Prostate gland (tissue), 2 donors: ENCODE data around the gene AP5S1. TPM values are rescaled to one million over a fixed set of nuclear protein-coding genes. Genes with fewer than 3 reads are reported as not detected.

ENCODE experiments used
- DNase-seq: peaks from one replicate; pipeline ENCODE4 v3.0.0-alpha.2; 2019; ENCODE audit warnings: low spot score
- H3K27ac ChIP-seq, 2 donors: fragments of 200-600 bp; sonication (generic); 2 replicates each; pipeline ENCODE4 v1.5.1; 2017 to 2019
- H3K27me3 ChIP-seq: fragments of 200-600 bp; sonication (generic); replicated peaks from 2 replicates; pipeline ENCODE4 v1.5.1; 2019; ENCODE audit not compliant: insufficient read depth
- H3K36me3 ChIP-seq, 2 donors: fragments of 200-600 bp; sonication (generic); 1 replicate in 1 of 2; 2 replicates in 1 of 2; pipeline versions ENCODE4 v1.5.1 to v1.8.1; 2017 to 2019
- H3K4me1 ChIP-seq: fragments of 200-600 bp; sonication (generic); replicated peaks from 2 replicates; pipeline ENCODE4 v1.5.1; 2019
- H3K4me3 ChIP-seq, 2 donors: fragments of 200-600 bp; sonication (generic); 2 replicates each; pipeline ENCODE4 v1.5.1; 2017 to 2019
- H3K9me3 ChIP-seq: fragments of 200-600 bp; sonication (generic); 2 replicates; pipeline ENCODE4 v1.5.1; 2017
- CTCF ChIP-seq, 4 experiments: fragments of 200-600 bp in 2 of 4; fragments of 450-650 bp in 2 of 4; sonication (generic) in 2 of 4; IDR thresholded peaks; 1 replicate in 3 of 4; 2 replicates in 1 of 4; pipeline ENCODE4 v1.5.1; 2016 to 2019; ENCODE audit warnings: antibody characterized with exemption in 4 of 4, mild to moderate bottlenecking in 2 of 4, moderate library complexity in 2 of 4
- POLR2A ChIP-seq: fragments of 450-650 bp; IDR thresholded peaks from one replicate; pipeline ENCODE4 v1.6.1; 2016; ENCODE audit warnings: antibody characterized with exemption, mild to moderate bottlenecking
- POLR2AphosphoS5 ChIP-seq: sonication (generic); formaldehyde crosslinking; IDR thresholded peaks from one replicate; pipeline ENCODE4 v1.6.1; 2017; ENCODE audit warnings: antibody characterized with exemption
- WGBS: methylation state at CpG from one replicate; pipeline ENCODE4 v1.1.5; 2018; 5-methylcytosine and 5-hydroxymethylcytosine counted together
- intact Hi-C: fragments of 100-400 bp; cut with DNase I; formaldehyde crosslinking; loops from one replicate; pipeline ENCODE4 v1.14.2; 2022
- total RNA-seq, 2 donors: library from RNA; depleted of rRNA; stranded (reverse); fragments of >200 nt; gene quantifications; one replicate each; pipeline ENCODE4 v1.1.0, GENCODE V29; 2016

The AP5S1 gene
- total RNA-seq, 2 donors from 2014 or later, result 21.1 to 28.0 TPM

DNA sequence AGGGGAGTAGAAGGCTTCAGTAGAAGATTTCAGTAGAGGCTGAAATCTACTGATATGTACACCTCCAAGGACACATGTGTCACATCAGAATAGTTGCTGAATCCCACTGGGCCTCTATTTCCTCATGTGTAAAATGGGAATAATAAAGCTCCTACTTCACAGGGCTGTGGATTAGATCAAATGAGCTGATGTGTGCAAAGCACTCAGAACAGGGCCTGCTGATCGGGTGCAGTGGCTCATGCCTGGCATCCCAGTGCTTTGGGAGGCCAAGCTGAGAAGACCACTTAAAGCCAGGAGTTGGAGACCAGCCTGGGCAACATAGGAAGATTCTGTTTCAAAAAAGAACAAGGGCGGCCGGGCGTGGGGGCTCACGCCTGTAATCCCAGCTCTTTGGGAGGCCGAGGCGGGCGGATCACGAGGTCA is 8.1 kb upstream of the AP5S1 start:
- peaks cover 5% of the 10 kb centered on the region for H3K4me1 ChIP-seq

GRCh38 chr20:3812975-3813847 is 7.1 kb upstream of the AP5S1 start:
- peaks cover 5% of the 10 kb centered on the region for H3K4me1 ChIP-seq
- DNase-seq, result no peak

More for the DNA sequence above, 8.1 kb upstream of the AP5S1 start:
- intact Hi-C loops, result no loop called here
- Histone ChIP-seq H3K4me3 (no peak overlapping the region), H3K9me3 (no peaks in the 10 kb centered on the region), H3K36me3 (no peaks in the 10 kb centered on the region), H3K27ac (peak overlapping the region; percentile 85 to 90), H3K27me3 (no peaks in the 10 kb centered on the region)
- no peak for DNase-seq
- WGBS, result 96% methylated on average over 9 of the region's 9 CpGs
- no peak for TF ChIP-seq CTCF (IDR thresholded peaks at IDR 0.05)

GRCh38 chr20:3813848-3814581 is 6.3 kb upstream of the AP5S1 start:
- intact Hi-C loops, result no loop called here
- H3K27ac ChIP-seq, result no peak overlapping the region
- DNase-seq, result no peak

More at GRCh38 chr20:3812975-3813847, 7.1 kb upstream of the AP5S1 start:
- no peaks in the 10 kb centered on the region for H3K9me3 ChIP-seq
- no peaks in the 10 kb centered on the region for H3K36me3 ChIP-seq
- TF ChIP-seq POLR2A, result no peak
- TF ChIP-seq POLR2AphosphoS5, result no peak
- TF ChIP-seq CTCF (IDR thresholded peaks at IDR 0.05), result no peak
- 78% methylated on average over 8 of the region's 8 CpGs for WGBS
- H3K27ac ChIP-seq, result no peak overlapping the region
- H3K27me3 ChIP-seq, result no peaks in the 10 kb centered on the region
- no peak overlapping the region for H3K4me3 ChIP-seq
- intact Hi-C loops, result no loop called here

DNA sequence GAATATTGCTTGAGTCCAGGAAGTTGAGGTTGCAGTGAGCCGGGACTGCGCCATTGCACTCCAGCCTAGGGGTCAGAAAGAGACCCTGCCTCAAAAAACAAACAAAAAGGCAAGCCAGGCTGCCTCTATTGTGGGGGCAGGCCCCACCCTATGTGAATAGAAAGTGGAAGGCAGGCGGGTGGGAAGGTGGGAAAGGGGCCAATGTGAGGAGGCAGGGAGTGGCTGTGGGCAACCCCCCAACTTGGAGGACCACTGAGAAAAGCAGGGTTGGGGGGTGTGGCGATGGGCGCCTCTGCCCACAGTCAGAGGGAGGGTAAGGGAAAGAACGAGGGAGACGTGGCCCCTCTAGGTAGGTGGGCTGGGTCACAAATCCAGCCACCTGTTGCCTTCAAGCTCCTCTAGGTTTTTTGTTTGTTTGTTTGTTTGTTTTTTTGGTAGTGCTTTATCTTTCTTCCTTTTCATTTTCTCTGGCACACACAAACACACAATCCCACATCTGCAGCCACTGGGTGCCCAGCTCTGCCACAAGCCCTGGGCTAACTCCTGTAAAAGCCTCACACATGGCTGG is 5.3 kb upstream of the AP5S1 start:
- H3K4me3 ChIP-seq, result no peak overlapping the region
- no peak overlapping the region for H3K27ac ChIP-seq
- intact Hi-C loops, result no loop called here
- TF ChIP-seq POLR2AphosphoS5, result no peak
- TF ChIP-seq POLR2A, result no peak
- TF ChIP-seq CTCF (IDR thresholded peaks at IDR 0.05), result no peak
- no peaks in the 10 kb centered on the region for H3K27me3 ChIP-seq
- H3K36me3 ChIP-seq, result no peaks in the 10 kb centered on the region
- no peaks in the 10 kb centered on the region for H3K9me3 ChIP-seq
- WGBS, result 82% methylated on average over 7 of the region's 7 CpGs
- DNase-seq, result no peak
- H3K4me1 ChIP-seq, result peaks cover 5% of the 10 kb centered on the region

More at GRCh38 chr20:3813848-3814581, 6.3 kb upstream of the AP5S1 start:
- no peak for TF ChIP-seq POLR2A
- TF ChIP-seq CTCF (IDR thresholded peaks at IDR 0.05), result no peak
- no peak for TF ChIP-seq POLR2AphosphoS5
- H3K27me3 ChIP-seq, result no peaks in the 10 kb centered on the region
- H3K36me3 ChIP-seq, result no peaks in the 10 kb centered on the region
- H3K4me1 ChIP-seq, result peaks cover 5% of the 10 kb centered on the region
- H3K9me3 ChIP-seq, result no peaks in the 10 kb centered on the region
- WGBS, result 85% methylated on average over 12 of the region's 12 CpGs
- no peak overlapping the region for H3K4me3 ChIP-seq
